CD4-positive, CD25-positive, alpha-beta regulatory T cell (primary cell): ENCODE measurements around the gene CPPED1. TPM values are rescaled to one million over a fixed set of nuclear protein-coding genes. Genes with fewer than 3 reads are reported as not detected.
A peak's percentile ranks its signal among the peaks of the same experiment; 100 is the strongest.
"Not testable (repeated sequence)": the region's sequence is repeated elsewhere in the genome, so short reads cannot be mapped to it uniquely, and the experiment has no call there.

Experiments used
- ATAC-seq, 2 donors: fragments of 150-1000 bp; cut with Tn5 transposase; one replicate each; pipeline ENCODE4 v1.10.0; 2021; ENCODE audit warnings: low read depth in 2 of 2, moderate number of reproducible peaks in 2 of 2, moderate library complexity in 1 of 2
- DNase-seq, 3 donors: peaks; one replicate each; pipeline versions ENCODE4 v3.0.0 to v3.0.0-alpha.2; 2012 to 2022; ENCODE audit warnings: mixed read lengths in 1 of 3
- H3K27ac ChIP-seq: one replicate; pipeline ENCODE4 v1.7.0; 2013; ENCODE audit warnings: mild to moderate bottlenecking, low read length; ENCODE audit not compliant: insufficient read depth, poor library complexity, severe bottlenecking
- H3K27me3 ChIP-seq: one replicate; pipeline ENCODE4 v1.7.0; 2013; ENCODE audit warnings: low read length; ENCODE audit not compliant: control insufficient read depth, insufficient read depth
- H3K36me3 ChIP-seq: one replicate; pipeline ENCODE4 v1.7.0; 2013; ENCODE audit warnings: mild to moderate bottlenecking, low read length, moderate library complexity; ENCODE audit not compliant: control insufficient read depth, insufficient read depth
- H3K4me1 ChIP-seq: 2 replicates; pipeline ENCODE4 v1.7.0; 2013; ENCODE audit warnings: mild to moderate bottlenecking, low read length; ENCODE audit not compliant: insufficient read depth, control insufficient read depth, poor library complexity, severe bottlenecking
- H3K4me3 ChIP-seq: one replicate; pipeline ENCODE4 v1.7.0; 2013; ENCODE audit warnings: low read depth, mild to moderate bottlenecking, low read length, moderate library complexity
- H3K9me3 ChIP-seq, 2 experiments: 1 replicate in 1 of 2; 2 replicates in 1 of 2; pipeline ENCODE4 v1.7.0; 2013; ENCODE audit warnings: low read length in 2 of 2, mild to moderate bottlenecking in 1 of 2, moderate library complexity in 1 of 2; ENCODE audit not compliant: control insufficient read depth in 2 of 2
- H3K27ac Mint-ChIP-seq, 3 donors: one replicate each; pipeline ENCODE4 v1.8.0; 2020 to 2022; ENCODE audit warnings: mild to moderate bottlenecking in 3 of 3, mixed read lengths in 3 of 3, moderate library complexity in 2 of 3
- H3K27me3 Mint-ChIP-seq: one replicate; pipeline ENCODE4 v1.8.0; 2022; ENCODE audit warnings: mild to moderate bottlenecking, mixed read lengths
- H3K36me3 Mint-ChIP-seq: one replicate; pipeline ENCODE4 v1.8.0; 2020; ENCODE audit warnings: mixed read lengths
- H3K4me1 Mint-ChIP-seq, 4 donors: one replicate each; pipeline ENCODE4 v1.8.0; 2020 to 2022; ENCODE audit warnings: mixed read lengths in 4 of 4, mild to moderate bottlenecking in 1 of 4
- H3K4me3 Mint-ChIP-seq, 4 donors: one replicate each; pipeline ENCODE4 v1.8.0; 2020 to 2022; ENCODE audit warnings: mild to moderate bottlenecking in 4 of 4, mixed read lengths in 4 of 4, moderate library complexity in 3 of 4
- H3K9me3 Mint-ChIP-seq, 7 donors: one replicate each; pipeline ENCODE4 v1.8.0; 2020 to 2022; ENCODE audit warnings: mixed read lengths in 7 of 7, mild to moderate bottlenecking in 3 of 7, moderate library complexity in 2 of 7
- polyA plus RNA-seq, 4 donors: library from polyadenylated mRNA; unstranded; fragments of 300-500 nt; fragmentation: Illumina TruSeq; gene quantifications; one replicate each; pipeline ENCODE4 v1.2.3, GENCODE V29; 2021
- total RNA-seq: library from RNA; stranded (reverse); gene quantifications from one replicate; pipeline ENCODE4 v1.2.3, GENCODE V29; 2022

CPPED1 gene
- total and polyA plus RNA-seq, 5 donors from 2014 or later, result 8.3 to 18.2 (median 10.1) TPM

DNA sequence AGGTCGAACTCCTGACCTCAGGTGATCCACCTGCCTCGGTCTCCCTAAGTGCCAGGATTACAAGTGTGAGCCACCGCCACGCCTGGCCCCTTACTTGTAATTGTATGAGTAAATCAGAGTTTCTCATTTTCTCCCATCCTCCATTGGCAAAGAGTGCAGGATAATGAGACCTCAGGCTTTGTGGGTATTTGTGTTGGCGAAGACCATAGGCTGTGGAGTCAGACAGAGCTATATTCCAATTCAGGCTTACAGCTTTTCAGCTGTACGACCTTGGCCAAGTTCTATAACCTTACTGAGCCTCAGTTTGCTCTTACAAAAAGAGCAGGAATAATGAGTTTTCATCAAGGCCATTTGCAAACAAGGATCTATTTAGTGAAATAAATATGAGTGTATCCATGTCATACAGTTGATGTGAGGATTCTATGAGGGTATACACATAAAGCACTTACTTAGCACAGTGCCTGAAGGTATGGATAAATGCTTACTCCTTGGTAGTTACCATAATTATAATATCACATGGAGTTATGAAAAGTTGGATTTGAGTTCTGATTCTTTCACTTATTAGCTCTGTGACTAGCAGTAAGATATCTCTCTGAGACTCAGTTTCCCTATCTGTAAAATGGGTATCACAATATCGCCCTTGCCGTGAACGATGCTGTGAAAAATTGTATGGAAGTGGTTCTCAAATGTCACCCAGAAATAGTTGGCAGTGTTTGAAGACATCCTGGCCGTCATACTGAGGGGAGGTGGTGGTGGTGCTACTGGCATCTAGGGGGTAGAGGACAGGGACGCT is 25.6 kb upstream of the CPPED1 start:
- H3K4me3 Mint-ChIP-seq, result no peak overlapping the region
- H3K4me1 Mint-ChIP-seq, result no peaks in the 10 kb centered on the region
- no peaks in the 10 kb centered on the region for H3K9me3 ChIP-seq
- H3K4me3 ChIP-seq, result no peak overlapping the region
- DNase-seq (no peak), ATAC-seq (no peak)
- H3K27ac ChIP-seq, result no peak overlapping the region
- peaks cover 8% of the 10 kb centered on the region for H3K27me3 ChIP-seq
- no peaks in the 10 kb centered on the region for H3K4me1 ChIP-seq
- H3K27me3 Mint-ChIP-seq, result peaks cover 30% of the 10 kb centered on the region
- no peaks in the 10 kb centered on the region for H3K36me3 ChIP-seq
- peaks cover 0 to 5% (median 0%) of the 10 kb centered on the region in 7 donors for H3K9me3 Mint-ChIP-seq
- no peak overlapping the region for H3K27ac Mint-ChIP-seq
- no peaks in the 10 kb centered on the region for H3K36me3 Mint-ChIP-seq

DNA sequence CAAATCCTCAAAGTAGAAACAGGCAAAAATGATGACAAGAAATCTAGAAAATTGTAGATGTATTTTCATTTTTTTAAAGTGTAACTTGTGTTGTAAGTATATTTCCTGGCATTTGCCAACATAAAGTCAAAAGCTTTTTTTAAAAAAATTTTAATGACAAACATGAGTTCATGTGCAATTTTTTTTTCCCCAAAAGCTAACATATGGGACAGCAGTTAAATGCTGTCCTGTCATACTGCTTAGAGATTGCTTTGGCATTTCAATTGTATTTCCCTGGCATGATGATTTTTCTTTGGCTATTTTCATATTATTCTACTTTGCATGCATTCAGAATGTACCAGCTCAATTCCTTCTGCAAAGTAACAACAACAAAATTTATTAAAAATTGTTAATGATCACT is 24.5 kb upstream of the CPPED1 start:
- H3K4me3 ChIP-seq, result no peak overlapping the region
- peaks cover 26% of the 10 kb centered on the region for H3K27me3 Mint-ChIP-seq
- DNase-seq, result no peak
- H3K36me3 Mint-ChIP-seq, result no peaks in the 10 kb centered on the region
- H3K9me3 Mint-ChIP-seq, result peaks cover 0 to 5% (median 0%) of the 10 kb centered on the region in 7 donors
- ATAC-seq, result no peak
- H3K36me3 ChIP-seq, result no peaks in the 10 kb centered on the region
- H3K27me3 ChIP-seq, result peaks cover 8% of the 10 kb centered on the region
- no peak overlapping the region for H3K4me3 Mint-ChIP-seq
- H3K27ac Mint-ChIP-seq, result no peak overlapping the region
- H3K4me1 Mint-ChIP-seq, result no peaks in the 10 kb centered on the region
- H3K9me3 ChIP-seq, result no peaks in the 10 kb centered on the region
- no peaks in the 10 kb centered on the region for H3K4me1 ChIP-seq
- no peak overlapping the region for H3K27ac ChIP-seq

DNA sequence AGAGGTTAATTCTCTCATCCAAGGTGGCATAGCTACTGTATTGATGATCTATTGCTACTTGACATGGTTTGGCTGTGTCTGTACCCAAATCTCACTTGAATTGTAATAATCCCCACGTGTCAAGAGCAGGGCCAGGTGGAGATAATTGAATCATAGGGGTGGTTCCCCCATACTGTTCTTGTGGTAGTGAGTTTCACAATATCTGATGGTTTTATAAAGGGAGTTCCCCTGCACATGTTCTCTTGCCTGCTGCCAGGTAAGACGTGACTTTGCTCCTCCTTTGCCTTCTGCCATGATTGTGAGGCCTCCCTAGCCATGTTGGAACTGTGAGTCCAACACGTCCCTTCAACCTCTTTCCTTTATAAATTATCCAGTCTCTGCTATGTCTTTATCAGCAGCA is 22.9 kb upstream of the CPPED1 start:
- Mint-ChIP-seq H3K4me3 (no peak overlapping the region), H3K9me3 (peaks cover 0 to 1% (median 0%) of the 10 kb centered on the region in 7 donors), H3K4me1 (no peaks in the 10 kb centered on the region), H3K27me3 (peaks cover 29% of the 10 kb centered on the region), H3K36me3 (no peaks in the 10 kb centered on the region), H3K27ac (no peak overlapping the region)
- ATAC-seq, result no peak
- no peaks in the 10 kb centered on the region for H3K9me3 ChIP-seq
- H3K4me3 ChIP-seq, result no peak overlapping the region
- H3K27me3 ChIP-seq, result peaks cover 4% of the 10 kb centered on the region
- H3K36me3 ChIP-seq, result no peaks in the 10 kb centered on the region
- DNase-seq, result no peak
- H3K4me1 ChIP-seq, result no peaks in the 10 kb centered on the region
- no peak overlapping the region for H3K27ac ChIP-seq

DNA sequence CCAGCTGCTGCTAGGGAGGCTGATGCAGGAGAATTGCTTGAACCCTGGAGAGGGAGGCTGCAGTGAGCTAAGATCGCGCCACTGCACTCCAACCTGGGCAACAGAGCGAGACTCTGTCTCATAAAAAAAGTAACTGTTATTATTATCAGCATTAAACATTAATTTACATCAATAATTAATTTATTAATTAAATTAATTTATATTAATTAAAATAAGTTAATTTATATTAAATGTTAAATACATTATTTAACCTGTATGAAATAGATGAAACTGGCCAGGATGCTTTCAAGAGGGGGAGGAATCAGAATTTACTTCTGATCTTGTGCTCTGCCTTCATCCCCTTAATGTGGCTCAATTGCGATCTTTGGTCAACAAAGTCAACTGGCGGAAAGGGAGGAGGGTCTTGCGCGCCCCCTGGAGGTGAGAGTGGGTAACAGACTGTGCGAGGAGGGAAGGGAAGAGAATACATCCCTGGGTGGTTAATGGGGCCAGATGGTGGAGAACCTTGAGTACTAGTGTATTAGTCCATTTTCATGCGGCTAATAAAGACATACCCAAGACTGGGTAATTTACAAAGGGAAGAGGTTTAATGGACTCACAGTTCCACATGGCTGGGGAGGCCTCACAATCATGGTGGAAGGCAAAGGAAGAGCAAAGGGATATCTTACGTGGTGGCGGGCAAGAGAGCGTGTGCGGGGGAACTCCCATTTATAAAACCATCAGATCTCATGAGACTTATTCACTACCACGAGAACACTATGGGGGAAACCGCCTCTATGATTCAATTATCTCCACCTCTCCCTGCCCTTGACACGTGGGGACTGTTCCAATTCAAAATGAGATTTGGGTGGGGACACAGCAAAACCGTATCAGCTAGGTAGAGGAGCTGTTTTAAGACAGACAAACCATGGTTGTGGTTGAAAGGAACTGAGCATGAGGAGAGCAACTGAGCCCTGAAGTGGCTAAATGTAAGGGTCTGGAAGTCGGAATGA is 15.7 kb upstream of the CPPED1 start:
- Mint-ChIP-seq H3K4me3 (no peak overlapping the region), H3K9me3 (no peaks in the 10 kb centered on the region), H3K27ac (no peak overlapping the region), H3K36me3 (peaks cover 3% of the 10 kb centered on the region), H3K27me3 (peaks cover 11% of the 10 kb centered on the region), H3K4me1 (peaks cover 0 to 2% (median under 1%) of the 10 kb centered on the region in 4 donors)
- peak; percentile 52 to 68 (median 55) for DNase-seq
- Histone ChIP-seq H3K4me3 (no peak overlapping the region), H3K4me1 (no peaks in the 10 kb centered on the region), H3K27me3 (no peaks in the 10 kb centered on the region), H3K27ac (no peak overlapping the region), H3K9me3 (no peaks in the 10 kb centered on the region), H3K36me3 (no peaks in the 10 kb centered on the region)
- ATAC-seq, result peak; percentile 53 to 60

DNA sequence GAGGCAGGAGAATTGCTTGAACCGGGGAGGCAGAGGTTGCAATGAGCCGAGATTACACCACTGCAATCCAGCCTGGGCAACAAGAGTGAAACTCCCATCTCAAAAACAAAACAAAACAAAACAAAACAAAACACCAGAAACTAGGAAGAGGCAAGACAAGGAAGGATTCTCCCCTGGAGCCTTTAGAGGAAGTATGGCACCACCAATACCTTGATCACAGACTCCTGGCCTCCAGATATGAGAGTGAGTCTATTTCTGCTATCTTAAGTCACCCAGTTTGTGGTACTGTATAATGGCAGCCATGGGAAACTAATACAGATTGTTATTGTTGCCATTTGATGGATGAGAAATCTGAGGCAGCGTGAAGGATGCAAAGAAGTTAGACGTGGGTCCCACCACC is 14.6 kb upstream of the CPPED1 start:
- Histone ChIP-seq H3K36me3 (no peaks in the 10 kb centered on the region), H3K27me3 (no peaks in the 10 kb centered on the region), H3K27ac (no peak overlapping the region), H3K9me3 (no peaks in the 10 kb centered on the region), H3K4me3 (no peak overlapping the region), H3K4me1 (no peaks in the 10 kb centered on the region)
- peaks cover 11% of the 10 kb centered on the region for H3K27me3 Mint-ChIP-seq
- H3K4me1 Mint-ChIP-seq, result peaks cover 0 to 2% (median under 1%) of the 10 kb centered on the region in 4 donors
- peaks cover 3% of the 10 kb centered on the region for H3K36me3 Mint-ChIP-seq
- DNase-seq (no peak), ATAC-seq (no peak)
- H3K27ac Mint-ChIP-seq, result peak overlapping the region in 1 of 3 donors; percentile 23
- H3K4me3 Mint-ChIP-seq, result no peak overlapping the region
- no peaks in the 10 kb centered on the region for H3K9me3 Mint-ChIP-seq

DNA sequence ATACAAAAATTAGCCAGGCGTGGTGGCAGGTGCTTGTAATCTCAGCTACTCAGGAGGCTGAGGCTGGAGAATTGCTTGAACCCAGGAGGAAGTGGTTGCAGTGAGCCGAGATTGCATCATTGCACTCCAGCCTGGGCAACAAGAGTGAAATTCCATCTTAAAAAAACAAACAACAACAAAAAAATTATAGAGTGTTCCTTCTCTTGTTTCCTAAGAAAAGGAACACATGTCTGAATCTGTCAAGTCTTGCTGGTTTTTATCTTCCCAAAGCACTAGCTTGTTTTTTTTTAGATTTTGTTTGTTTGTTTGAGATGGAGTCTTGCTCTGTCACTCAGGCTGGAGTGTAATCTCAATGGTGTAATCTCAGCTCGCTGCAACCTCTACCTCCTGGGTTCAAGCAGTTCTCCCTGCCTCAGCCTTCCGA is 13.1 kb upstream of the CPPED1 start:
- H3K9me3 Mint-ChIP-seq, H3K4me3 Mint-ChIP-seq, H3K36me3 Mint-ChIP-seq, DNase-seq, H3K4me1 Mint-ChIP-seq, H3K27ac Mint-ChIP-seq, H3K27ac ChIP-seq, H3K27me3 ChIP-seq, H3K4me3 ChIP-seq, H3K4me1 ChIP-seq, H3K36me3 ChIP-seq, ATAC-seq, H3K9me3 ChIP-seq: not testable (repeated sequence)
- peaks cover 11% of the 10 kb centered on the region for H3K27me3 Mint-ChIP-seq

DNA sequence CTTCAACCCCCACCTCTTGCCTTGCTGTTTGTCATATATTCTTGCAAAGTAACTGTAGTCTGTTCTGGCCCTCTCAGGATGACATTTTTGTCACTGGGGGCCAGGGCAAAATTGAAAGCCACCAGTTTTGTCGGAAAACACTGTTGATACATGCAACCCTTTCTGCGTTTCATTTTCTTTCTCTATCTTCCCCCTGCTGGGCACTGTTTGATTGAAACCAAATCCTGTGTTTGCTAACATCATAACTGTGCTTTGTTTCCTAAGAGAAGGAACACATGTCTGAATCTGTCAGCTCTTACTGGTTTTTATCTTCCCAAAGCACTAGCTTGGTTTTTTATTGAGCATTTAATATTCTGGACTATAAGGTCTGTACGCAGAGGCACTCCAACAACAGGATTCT is 11.7 kb upstream of the CPPED1 start:
- DNase-seq (no peak), ATAC-seq (no peak)
- Mint-ChIP-seq H3K4me1 (peaks cover 0 to 2% (median under 1%) of the 10 kb centered on the region in 4 donors), H3K36me3 (peaks cover 3% of the 10 kb centered on the region), H3K27me3 (peaks cover 9% of the 10 kb centered on the region), H3K9me3 (peaks cover 0 to 5% (median 0%) of the 10 kb centered on the region in 7 donors), H3K4me3 (no peak overlapping the region), H3K27ac (no peak overlapping the region)
- Histone ChIP-seq H3K9me3 (no peaks in the 10 kb centered on the region), H3K27me3 (no peaks in the 10 kb centered on the region), H3K36me3 (no peaks in the 10 kb centered on the region), H3K27ac (no peak overlapping the region), H3K4me3 (no peak overlapping the region), H3K4me1 (no peaks in the 10 kb centered on the region)
